Nucleus accumbens (tissue), 56 donors: Measurements from ENCODE around the gene SOX9.
A peak's percentile ranks its signal among the peaks of the same experiment; 100 is the strongest.
"Not testable (repeated sequence)": the region's sequence is repeated elsewhere in the genome, so short reads cannot be mapped to it uniquely, and the experiment has no call there.

Experiments
- DNase-seq, 56 donors: peaks; one replicate each; lab custom pipeline; 2025; lab: John Stamatoyannopoulos, UW

The SOX9 gene

DNA sequence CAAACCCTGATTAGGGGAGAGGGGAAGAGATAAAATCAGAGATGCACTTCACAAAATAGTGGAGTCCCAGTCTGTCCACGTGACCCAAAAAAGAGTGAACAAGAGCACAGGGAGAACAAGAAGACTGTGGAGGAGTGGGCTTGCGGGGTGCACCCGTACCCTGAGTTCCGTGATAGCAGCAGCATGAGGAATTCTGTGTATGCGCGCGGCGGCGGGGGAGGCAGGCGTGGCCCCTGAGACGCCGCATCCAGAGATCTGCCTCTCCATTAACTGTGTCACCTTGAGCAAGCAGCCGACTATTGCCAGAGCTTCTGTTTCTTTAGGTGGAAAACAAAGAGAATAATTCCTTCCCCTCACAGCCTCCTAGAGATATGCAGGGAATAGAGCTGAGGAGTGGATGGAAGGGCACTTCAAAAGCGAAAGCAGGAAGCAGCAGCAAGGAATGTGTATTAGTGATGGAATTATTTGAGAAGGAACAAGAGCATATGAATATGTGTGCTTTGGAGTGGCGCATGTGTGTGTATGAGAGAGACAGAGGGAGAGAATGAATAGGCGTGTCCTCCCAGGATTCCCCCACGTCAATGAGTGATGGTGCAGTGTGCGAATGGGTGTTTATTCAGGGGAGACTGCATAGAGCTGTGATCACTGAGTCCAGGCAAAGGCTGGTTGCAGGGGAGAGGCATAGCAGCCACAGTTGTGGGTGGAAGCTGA, 10.4 kb upstream of the SOX9 start:
- DNase-seq = no peak

DNA sequence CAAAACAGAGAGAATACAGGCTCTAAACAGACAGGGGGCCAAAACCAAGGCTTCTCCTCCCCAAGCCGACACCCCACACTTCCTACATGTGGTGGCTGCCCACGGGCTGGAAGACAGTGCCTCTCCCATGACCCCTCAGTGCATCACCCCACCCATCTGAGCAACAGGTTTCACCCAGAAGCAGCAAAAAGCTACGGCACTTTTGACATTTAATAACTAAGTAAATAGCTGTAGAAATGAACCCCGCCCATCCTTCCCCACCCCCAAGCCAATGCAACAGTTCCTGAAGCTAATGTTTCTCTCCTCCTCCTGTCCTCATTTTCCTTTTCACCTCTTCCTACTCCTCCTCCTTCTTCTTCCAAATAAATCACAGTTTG, 9.9 kb upstream of the SOX9 start:
- no peak for DNase-seq

DNA sequence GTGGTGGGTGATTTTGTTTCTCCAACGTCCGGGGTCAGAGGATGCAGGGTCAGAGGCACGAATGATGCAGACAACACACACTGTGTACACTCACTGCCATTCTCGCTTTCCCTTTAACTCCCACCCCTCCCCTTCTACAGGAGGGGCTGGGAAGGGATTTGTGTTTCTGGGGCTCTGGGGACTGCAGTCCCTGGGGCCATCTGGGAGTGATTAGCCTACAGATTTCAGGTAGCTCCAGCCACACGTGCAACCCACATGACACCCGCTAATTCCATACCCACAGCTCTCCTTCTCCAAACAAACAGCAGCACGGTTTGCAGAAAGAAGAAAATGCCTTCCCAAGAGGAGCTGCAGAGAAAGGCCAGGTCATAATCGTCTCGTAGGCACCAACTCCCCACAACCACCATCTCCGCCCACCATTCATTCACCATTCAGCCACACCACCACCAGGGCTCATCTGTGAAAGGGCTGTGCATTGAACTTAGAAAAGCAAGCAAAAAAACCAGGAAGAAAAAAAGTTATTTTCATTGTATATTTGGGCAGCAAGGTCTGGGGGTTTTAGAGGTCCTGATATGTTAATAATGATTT, 9.4 kb upstream of the SOX9 start:
- DNase-seq = no peak

DNA sequence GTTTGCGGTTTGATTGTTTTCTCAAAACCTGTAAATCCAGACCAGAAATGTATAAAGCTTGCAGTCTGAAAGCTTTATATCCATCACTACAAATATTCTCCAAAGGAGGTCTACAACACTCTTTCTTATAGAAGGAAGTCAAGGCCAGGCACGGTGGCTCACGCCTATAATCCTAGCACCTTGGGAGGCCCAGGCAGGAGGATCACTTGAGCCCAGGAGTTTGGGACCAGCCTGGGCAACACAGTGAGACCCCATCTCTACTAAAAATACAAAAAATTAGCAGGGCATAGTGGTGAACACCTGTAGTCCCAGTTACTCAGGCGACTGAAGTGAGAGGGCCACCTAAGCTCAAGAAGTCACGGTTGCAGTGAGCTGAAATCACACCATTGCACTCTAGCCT, 8.9 kb upstream of the SOX9 start:
- DNase-seq = not testable (repeated sequence)

DNA sequence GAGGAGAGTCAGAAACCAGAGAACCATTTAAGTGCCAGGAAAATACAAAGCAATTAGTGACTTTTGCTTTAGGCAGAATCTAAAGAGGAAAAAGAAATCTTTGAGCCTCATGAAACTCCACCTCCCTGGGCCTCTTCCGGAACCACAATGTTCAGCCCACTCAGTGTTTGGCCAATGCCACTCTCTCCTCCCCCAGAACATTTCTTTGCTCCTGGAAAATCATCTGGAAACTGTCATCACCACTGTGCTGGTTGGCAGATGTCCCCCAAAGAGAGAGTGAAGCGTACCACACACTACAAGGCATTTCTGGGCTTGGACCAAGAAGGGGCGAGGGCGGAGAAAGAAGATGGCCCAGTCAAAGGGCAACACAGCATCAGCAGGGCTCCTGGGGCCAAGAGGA, 7.1 kb upstream of the SOX9 start:
- no peak for DNase-seq

DNA sequence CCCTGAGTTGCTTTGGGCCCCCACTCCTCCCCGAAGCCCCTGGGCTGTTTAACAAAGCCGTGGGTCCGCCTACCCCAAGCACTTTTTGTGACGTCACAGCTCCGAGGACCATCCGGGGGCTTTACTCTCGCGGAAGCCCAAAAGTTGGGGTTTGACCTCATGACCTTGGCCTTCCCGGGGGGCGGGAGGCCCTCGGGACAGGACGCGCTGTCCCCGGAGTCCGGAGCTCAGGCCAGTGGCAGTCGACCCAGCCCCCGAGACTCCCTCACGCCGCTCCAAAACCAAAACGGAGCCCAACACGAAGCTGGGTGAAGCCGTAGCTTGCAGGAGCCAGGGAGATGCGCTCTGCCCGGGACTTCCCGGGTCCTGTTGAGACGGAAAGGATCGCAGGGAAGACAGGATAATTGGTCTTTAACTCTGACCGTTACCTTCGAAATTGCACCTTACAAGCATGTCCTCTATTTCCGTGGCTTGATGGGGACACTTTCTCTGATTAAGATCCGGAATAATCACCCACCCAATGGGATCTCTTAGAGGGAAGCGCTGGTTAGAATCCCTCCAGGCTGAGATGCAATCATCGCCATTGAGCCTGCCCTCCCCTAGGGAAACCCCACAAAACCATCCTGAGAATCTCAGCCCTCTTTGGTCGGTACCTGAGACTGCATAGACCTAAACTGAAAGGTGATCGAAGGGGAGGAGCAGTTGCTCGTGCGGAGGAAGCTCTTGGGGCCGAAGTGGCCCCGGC, 4.9 kb upstream of the SOX9 start:
- DNase-seq = peak in 1 of 56 donors; percentile 15

DNA sequence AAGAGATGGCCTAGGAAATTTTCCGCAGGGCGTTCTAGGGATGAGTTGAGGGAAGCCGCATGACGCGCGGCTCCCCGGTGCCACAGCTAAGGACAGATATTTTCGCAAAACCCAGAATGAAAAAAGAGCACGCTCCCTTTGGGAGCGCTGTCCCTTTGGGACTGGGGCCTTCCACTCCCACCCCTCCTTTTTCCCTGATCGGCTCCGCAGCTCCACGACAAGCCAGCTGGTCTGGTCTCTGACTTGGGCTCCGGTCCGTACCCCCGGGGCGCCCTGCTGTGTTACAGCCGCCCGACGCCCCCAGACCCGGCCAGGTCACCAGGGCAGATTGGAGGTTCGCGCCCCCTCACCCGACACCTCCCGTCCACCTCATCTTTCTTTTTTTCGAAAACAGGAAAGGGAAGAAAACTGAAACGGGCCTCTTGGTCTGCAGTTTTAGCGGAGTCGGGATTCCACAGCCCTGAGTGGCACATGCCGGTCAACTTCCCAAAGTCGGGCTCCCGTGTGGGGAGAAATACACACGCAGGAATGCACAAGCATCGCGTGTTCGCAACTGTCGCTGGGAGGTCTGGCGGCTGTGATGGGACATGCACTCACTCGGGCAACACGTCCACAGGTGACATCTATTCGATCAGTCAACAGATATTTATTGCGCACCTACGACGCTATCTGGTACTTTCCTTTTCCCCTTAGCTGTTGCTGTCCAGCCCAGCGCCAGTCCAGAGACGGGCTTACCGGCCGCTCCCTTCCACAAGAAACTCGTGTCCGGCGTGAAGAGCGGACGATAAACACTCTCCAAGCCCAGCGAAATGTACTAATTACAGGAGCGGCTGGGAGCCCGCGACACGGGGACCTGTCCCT, 3.9 kb upstream of the SOX9 start:
- DNase-seq = peak in 4 of 56 donors; percentile 7 to 28 (median 16)

DNA sequence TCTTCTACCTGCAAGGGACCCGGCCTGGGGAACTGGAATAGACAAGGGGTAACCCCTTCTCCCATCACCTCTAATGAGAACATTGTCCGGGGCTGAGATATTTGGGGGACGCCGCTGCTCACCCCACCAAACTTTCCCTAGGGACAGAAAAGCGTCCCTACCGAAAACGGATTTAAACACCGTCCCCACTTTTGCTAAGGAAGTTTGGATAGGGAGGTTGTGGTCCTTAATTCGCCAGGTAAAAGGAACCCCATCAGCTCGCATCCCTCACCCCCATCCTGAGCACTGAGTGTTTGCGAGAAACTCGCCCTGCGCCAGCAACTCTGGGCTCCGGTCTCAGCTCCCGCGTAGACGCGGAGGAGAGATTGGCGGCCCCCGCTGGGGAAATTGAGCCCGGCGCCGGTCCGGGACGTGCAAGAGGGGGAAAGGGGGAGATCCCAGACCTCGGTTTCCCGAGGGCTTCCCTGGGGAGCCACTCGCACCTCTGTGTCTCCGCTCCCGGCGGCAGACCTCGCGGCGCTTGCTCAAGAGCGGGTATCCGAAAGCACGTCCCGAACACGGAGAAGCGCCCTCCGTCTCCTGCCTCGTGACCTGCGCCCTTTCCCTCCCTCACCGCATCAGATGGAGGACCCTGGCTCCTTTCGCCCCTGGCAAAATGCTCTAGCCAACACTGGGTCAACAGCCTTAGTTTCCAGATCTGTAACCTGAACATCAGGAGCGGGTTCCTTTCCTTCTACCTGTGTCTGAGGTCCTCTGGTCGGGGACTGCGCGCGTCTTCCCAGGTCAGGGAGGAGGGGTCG, 3.1 kb upstream of the SOX9 start:
- peak in 30 of 56 donors; percentile 8 to 68 (median 36) for DNase-seq

DNA sequence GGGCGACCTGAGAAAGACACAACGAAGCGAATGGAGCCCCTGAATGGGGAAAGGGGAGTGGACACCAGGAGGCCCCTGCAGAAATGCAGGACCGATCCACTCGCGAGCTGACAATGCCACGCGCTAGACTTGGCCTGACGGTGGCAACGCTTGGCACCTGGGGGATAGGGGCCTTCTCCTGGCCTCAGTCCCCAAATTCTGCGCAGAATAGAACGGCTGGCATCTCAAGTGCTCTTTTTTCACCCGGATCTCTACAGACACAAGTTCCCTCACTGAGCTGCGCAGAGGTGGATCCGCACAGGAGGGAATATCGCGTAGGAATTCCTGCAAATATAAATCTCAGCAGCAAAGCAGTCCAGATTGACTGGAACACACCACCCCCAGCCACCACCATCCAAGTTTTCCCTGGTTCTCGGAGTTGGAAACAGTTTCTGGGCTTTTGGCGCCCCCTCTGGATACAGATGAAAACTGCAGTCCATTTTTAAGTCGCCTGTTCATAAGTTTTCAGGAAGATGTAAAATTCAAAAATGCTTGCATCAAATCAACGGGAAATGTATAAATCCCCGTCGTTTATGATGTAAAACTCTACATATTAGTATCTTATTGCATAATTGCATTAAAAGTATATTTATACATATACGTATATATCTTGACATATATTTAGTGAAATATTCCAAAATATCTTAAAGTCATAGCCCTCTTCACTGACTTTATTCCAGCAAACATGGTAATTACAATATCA, 2.3 kb upstream of the SOX9 start:
- peak in 50 of 56 donors; percentile 23 to 92 (median 70) for DNase-seq

DNA sequence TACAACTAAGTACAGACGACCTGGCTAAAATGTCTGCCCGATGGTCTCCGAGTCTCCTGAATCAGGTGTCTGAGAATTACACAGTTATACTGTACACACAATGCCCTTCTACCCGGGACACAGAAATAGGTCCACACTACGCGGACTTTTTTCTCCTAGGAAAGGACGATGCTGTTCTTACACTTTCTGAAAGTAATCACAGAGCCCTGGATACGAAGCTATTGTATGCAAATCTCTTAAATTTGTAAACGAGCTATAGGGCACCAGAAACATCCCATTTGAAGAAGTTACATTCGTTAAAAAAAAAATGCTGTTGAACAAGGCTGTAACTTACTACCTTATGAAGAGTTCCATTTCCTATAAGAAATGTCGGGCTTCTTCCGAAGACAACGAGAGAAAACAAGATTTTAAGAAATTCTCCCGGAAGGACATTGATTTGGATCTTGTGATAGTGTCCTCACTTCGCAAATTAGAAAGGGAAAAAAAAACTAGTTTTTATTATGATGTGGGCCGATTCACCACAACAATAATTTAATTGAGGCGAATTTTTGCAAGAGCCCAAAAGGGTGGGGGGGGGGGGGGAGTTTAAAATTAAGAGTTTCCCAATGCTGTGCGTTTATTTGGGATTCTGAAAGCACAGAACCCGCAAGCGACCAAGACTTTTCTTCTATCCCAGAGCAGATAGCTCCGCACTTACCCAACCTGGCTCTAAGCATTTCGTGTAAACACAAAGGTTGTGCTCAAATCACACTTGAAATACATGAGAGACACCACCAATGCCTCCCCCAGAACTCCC, 1.5 kb upstream of the SOX9 start:
- peak in 1 of 56 donors; percentile 40 for DNase-seq

DNA sequence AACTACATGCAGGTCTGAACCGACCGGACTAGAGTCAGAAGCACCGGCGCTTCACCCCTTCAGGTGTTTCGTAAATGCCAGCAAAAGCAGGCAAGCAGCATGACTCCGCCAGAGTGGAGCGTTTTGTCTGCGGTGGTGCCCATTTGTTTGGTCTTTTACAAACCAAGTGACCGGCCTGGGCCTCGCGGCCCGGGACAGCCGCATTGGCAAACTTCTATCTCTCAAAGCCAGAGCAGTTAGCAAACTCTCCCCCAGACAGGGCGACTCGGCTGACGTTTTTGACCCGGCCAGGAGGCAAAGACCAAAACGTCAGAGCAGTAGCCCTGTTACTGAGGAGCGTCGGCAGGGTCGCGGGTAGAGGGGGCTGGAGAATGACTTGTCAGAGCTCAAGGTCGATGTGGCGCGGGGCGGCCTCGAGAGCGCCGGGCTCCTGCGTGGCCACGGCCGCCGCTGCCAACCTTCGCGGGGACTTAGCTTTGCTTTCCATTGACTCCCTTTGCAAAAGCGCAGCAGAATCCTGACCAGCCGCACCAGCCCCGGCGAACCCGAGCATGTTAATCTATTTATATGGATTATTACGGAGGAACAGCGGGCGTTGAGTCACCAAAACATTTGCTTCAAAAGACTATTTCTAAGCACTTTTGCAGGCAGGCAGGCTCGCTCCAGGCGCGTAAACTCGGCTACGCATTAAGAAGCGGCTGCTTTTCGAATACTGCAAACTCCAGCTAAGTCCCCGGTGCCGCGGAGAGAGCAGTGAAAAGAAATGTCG, 763 bp upstream of the SOX9 start:
- peak in 43 of 56 donors; percentile 29 to 86 (median 69) for DNase-seq

DNA sequence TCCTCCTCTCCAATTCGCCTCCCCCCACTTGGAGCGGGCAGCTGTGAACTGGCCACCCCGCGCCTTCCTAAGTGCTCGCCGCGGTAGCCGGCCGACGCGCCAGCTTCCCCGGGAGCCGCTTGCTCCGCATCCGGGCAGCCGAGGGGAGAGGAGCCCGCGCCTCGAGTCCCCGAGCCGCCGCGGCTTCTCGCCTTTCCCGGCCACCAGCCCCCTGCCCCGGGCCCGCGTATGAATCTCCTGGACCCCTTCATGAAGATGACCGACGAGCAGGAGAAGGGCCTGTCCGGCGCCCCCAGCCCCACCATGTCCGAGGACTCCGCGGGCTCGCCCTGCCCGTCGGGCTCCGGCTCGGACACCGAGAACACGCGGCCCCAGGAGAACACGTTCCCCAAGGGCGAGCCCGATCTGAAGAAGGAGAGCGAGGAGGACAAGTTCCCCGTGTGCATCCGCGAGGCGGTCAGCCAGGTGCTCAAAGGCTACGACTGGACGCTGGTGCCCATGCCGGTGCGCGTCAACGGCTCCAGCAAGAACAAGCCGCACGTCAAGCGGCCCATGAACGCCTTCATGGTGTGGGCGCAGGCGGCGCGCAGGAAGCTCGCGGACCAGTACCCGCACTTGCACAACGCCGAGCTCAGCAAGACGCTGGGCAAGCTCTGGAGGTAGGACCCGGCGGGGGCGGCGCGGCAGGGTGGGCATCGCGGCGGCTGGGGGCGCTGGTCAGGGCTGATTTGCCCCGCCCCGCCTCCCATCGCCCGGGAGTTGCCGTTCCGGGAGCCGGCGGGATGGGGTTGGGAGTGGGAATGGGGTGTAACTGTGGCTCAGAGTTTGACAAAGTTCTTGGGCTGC, 567 bp downstream of the SOX9 start:
- peak in 35 of 56 donors; percentile 15 to 75 (median 44) for DNase-seq

DNA sequence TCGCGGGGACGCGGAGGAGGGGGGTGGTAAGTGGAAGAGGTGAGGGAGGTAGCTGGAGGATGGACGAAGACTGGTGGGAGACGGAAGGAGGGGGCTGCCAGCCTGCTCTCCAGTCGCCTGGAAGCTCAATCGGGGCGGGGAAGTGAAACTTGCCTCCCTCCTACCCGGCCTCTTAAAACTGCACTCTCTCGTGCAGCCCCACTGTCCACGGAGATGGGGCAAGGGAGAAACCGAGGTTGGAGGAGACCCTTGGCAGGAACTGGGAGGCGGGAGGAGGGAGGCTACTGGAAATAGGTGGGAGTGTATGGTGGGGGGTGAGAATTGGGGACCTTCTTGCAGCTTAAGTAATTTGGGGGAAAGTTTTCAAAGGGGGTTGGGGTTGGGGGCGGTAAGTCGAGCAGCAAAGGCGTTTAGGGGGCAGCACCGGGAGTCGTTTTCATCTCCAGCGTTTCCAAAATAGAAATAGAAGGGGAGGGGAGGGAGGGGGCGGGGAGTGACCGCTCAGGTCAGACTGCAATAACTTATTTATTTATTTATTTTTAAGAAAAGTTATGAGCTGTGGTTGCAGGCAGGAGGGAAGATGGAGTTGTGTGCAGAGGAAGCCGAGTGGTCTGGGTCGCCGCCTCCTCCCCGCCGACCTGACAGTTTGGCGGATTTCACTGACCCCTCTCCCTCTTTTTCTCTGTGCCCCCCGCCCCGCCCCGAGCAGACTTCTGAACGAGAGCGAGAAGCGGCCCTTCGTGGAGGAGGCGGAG, 1.4 kb downstream of the SOX9 start:
- peak in 8 of 56 donors; percentile 34 to 51 (median 40) for DNase-seq

DNA sequence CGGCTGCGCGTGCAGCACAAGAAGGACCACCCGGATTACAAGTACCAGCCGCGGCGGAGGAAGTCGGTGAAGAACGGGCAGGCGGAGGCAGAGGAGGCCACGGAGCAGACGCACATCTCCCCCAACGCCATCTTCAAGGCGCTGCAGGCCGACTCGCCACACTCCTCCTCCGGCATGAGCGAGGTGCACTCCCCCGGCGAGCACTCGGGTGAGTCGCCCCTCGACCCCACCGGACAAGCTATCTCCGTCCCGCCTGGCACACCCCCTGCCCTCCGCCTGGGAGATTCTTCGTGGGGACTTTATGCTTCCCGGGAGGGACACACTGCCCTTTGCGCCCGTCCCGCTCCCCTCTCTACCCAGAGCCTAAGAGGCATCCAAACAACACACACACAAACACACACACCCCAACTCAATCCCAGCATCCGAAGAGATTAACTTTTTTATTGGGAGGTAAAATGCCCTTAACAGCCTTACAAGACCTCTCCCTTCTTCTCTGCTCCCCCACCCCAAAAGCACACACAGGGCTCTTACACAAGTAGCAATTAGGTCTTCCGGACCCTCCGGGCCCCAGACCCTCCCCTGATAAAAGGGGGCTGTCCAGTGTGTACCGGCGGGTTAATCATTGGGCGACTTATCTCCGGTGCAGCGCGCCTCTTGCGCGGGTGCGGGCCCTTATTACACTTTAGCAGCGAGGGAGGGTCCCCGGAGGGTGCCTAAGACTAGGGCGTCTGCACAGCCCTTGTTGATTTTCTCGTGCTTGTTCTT, 2.1 kb downstream of the SOX9 start:
- DNase-seq = peak in 31 of 56 donors; percentile 13 to 59 (median 32)
